Esophagus (tissue), 2 donors: Measurements from ENCODE around the gene TOP3B. TPM values are rescaled to one million over a fixed set of nuclear protein-coding genes. Genes with fewer than 3 reads are reported as not detected.

Source experiments
- H3K27ac ChIP-seq, 2 donors: one replicate each; pipeline ENCODE4 v1.5.1; 2013; ENCODE audit warnings: low read depth in 2 of 2, mild to moderate bottlenecking in 2 of 2, inconsistent platforms in 1 of 2, low read length in 1 of 2, moderate library complexity in 1 of 2
- H3K27me3 ChIP-seq, 2 donors: one replicate each; pipeline ENCODE4 v1.6.1; 2013; ENCODE audit warnings: low read length in 2 of 2, control low read depth in 1 of 2, mild to moderate bottlenecking in 1 of 2; ENCODE audit not compliant: insufficient read depth in 2 of 2, control insufficient read depth in 1 of 2
- H3K36me3 ChIP-seq, 2 donors: one replicate each; pipeline ENCODE4 v1.6.1; 2013; ENCODE audit warnings: low read length in 1 of 2; ENCODE audit not compliant: control insufficient read depth in 2 of 2, insufficient read depth in 2 of 2
- H3K4me1 ChIP-seq, 2 donors: one replicate each; pipeline ENCODE4 v1.6.1; 2013; ENCODE audit warnings: low read length in 1 of 2; ENCODE audit not compliant: control insufficient read depth in 2 of 2, insufficient read depth in 2 of 2
- H3K4me3 ChIP-seq, 2 donors: one replicate each; pipeline ENCODE4 v1.5.1; 2013; ENCODE audit warnings: low read length in 2 of 2, mild to moderate bottlenecking in 2 of 2, low read depth in 1 of 2, moderate library complexity in 1 of 2
- H3K9me3 ChIP-seq, 2 donors: one replicate each; pipeline ENCODE4 v1.6.1; 2013; ENCODE audit warnings: mild to moderate bottlenecking in 2 of 2, low read depth in 1 of 2, low read length in 1 of 2, moderate library complexity in 1 of 2; ENCODE audit not compliant: control insufficient read depth in 2 of 2, insufficient read depth in 1 of 2
- WGBS, 2 donors: extraction: QIAGEN DNeasy Blood & Tissue Kit; methylation state at CpG; one replicate each; pipeline ENCODE4 v1.1.7; 2013; 5-methylcytosine and 5-hydroxymethylcytosine counted together
- polyA plus RNA-seq, 2 donors: library from polyadenylated mRNA; stranded (reverse); fragments of 200-250 nt; gene quantifications; one replicate each; pipeline ENCODE4 v1.2.3, GENCODE V29; 2013
- donor health status: healthy with polysubstance abuse.
- donor health status: Bipolar disorder and iron deficiency.

Gene TOP3B
- polyA plus RNA-seq, 2 donors = 12.3 to 19.1 TPM

DNA sequence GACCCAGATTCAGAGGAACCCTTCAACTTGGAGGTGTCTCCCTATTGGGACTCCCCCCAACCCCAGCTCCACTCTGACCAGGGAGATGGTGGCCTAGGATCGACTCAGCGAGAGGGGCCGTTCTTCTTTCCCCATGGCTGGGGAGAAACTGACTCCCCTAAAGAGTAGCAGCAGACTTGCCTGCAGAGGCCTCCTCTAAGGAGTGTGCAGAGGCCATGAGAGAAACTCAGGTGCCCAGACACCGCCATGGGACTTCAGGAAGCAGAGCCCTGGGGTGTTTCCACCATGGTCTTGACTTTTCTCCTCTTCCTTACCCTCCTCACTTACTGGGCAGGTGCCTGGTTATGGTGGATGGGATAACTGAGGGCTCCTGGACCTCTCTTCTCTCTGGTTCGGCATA lies 2.6 kb upstream of the TOP3B start:
- no peak overlapping the region for H3K27ac ChIP-seq
- H3K9me3 ChIP-seq = no peaks in the 10 kb centered on the region
- no peak overlapping the region for H3K4me3 ChIP-seq
- H3K36me3 ChIP-seq = no peaks in the 10 kb centered on the region
- 92 to 93% methylated on average over 5 of the region's 5 CpGs for WGBS, 2 donors
- no peaks in the 10 kb centered on the region for H3K4me1 ChIP-seq
- no peaks in the 10 kb centered on the region for H3K27me3 ChIP-seq

DNA sequence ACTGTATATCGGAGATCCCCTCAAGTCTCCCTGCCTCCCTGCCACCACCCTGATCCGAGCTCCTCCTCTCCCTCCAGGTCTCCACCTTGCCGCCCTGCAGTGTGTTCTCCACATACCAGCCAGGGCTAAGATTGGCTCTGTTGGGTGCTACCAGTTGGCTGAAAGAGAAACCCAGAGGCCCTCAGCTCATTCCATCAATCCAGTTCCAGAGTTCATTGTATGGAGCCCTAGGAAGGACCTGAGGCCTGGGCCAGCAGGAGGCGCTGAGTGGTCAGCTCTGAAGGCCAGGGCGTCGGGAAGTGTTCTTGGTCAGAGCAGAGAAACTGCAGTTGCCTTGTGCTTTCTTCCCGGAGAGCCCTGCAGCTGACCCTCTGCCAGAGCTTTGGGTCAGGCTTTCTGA lies 2.2 kb upstream of the TOP3B start:
- H3K4me3 ChIP-seq = no peak overlapping the region
- no peak overlapping the region for H3K27ac ChIP-seq
- H3K36me3 ChIP-seq = no peaks in the 10 kb centered on the region
- H3K27me3 ChIP-seq = no peaks in the 10 kb centered on the region
- H3K4me1 ChIP-seq = no peaks in the 10 kb centered on the region
- 48 to 50% methylated on average over 7 of the region's 7 CpGs for WGBS, 2 donors
- no peaks in the 10 kb centered on the region for H3K9me3 ChIP-seq

DNA sequence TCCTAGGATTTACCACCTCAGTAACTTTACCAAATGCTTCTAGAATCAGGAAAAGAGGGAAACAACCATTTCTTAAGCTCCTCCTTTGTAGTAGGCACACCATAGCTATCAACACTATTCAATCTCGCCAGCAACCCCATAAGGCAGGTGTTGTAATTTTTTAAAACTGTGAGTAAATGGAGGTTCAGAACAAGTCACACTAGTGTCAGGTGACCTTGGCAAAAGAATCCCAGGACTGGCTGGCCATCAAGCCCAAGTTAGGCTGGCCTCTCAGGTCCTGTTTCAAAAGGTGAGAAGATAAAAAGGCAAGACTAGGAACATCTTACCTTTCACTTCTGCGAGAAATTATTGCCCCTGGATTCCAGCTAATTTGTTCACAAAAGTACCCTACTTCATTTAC lies 713 bp downstream of the TOP3B start:
- no peaks in the 10 kb centered on the region for H3K9me3 ChIP-seq
- no peaks in the 10 kb centered on the region for H3K27me3 ChIP-seq
- 18 to 21% methylated on average over 2 of the region's 2 CpGs for WGBS, 2 donors
- peaks cover 0 to 6% of the 10 kb centered on the region in 2 donors for H3K36me3 ChIP-seq
- no peak overlapping the region for H3K27ac ChIP-seq
- H3K4me3 ChIP-seq = peak overlapping the region; percentile 87
- H3K4me1 ChIP-seq = no peaks in the 10 kb centered on the region

DNA sequence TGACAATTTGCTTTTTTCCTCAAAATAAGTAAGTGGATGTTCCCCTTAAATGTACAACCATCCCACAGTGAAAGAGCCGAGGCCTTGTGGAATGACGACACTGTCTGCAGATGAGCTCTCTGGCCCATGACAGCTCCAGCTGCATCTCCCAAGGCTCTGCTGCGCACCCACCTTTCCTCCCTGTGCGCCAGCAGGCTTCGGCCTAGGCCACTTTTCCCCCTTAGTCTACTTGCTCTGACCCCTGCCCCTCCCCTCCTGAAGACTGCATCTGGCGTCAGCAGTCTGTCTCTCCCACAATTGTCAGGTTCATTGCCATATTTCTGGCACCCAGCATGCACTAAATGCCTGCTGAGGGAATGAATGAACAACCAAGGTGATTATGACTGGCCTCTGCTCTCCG lies 2.0 kb downstream of the TOP3B start:
- no peaks in the 10 kb centered on the region for H3K27me3 ChIP-seq
- no peaks in the 10 kb centered on the region for H3K4me1 ChIP-seq
- H3K27ac ChIP-seq = no peak overlapping the region
- peaks cover 0 to 6% of the 10 kb centered on the region in 2 donors for H3K36me3 ChIP-seq
- no peak overlapping the region for H3K4me3 ChIP-seq
- WGBS, 2 donors = 78 to 81% methylated on average over 7 of the region's 7 CpGs
- no peaks in the 10 kb centered on the region for H3K9me3 ChIP-seq

DNA sequence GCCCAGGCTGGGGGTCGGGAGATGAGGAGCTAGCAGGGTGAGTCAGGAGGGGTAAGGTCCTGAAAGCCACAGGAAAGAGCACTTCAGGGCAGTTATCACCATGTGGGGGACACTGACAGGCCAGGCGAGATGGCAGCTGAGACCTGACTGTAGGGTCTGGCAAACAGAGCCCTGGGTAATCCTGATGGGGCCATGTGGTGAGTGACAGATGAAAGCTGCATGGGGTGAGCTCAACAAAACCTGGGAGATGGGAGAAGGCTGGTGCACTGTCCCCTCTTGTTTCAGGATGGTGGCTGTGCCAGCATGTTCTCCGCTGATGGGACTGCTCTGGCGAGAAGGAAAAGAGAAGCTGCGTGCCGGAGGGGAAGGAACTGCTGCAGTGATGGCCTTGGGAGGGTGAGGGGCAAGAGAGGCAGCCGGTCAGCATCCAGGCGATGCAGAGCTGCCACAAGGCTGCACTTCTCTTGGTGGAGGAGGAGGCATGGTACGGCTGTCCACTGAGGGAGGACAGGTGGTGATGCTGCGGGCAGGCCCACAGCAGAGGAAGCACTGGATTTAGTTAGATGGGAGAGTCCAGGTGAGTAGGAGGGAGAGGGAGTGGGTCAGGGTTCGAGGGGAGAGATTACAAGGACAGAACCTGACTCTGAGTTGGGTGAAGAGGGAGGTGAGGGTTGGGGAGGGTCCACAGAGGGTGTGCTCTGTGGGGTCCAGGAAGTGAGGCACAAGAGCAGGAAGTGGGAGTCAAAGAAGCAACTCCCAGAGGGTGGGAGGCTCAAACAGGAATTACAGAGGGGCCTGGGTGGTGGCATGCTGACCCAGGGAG lies 3.8 kb downstream of the TOP3B start:
- H3K36me3 ChIP-seq = peaks cover 8 to 17% of the 10 kb centered on the region in 2 donors
- no peak overlapping the region for H3K27ac ChIP-seq
- H3K27me3 ChIP-seq = no peaks in the 10 kb centered on the region
- H3K4me1 ChIP-seq = no peaks in the 10 kb centered on the region
- no peak overlapping the region for H3K4me3 ChIP-seq
- WGBS, 2 donors = 81 to 83% methylated on average over 11 of the region's 11 CpGs
- H3K9me3 ChIP-seq = no peaks in the 10 kb centered on the region

DNA sequence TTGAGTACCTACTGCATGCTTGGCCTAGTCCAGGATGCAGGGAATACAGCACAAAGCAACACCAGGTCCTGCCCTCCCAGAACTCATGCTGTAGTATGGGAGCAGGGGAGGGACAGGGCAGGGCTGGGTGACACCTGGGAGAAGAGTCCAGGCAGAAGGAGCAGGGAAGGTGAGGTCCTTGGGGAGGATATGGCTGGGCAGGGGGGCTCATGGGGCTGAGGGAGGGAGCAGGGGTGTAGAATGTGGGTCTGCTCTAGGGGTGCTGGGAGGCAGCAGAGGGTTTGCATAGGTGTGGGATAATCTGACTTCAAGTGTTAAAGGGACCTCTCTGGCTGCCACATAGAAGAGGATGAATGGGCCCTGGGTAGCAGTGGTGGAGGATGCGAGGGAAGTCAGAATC lies 4.8 kb downstream of the TOP3B start:
- Histone ChIP-seq H3K4me1 (no peaks in the 10 kb centered on the region), H3K36me3 (peaks cover 12 to 18% of the 10 kb centered on the region in 2 donors), H3K9me3 (no peaks in the 10 kb centered on the region), H3K27ac (no peak overlapping the region), H3K27me3 (no peaks in the 10 kb centered on the region), H3K4me3 (no peak overlapping the region)
- WGBS, 2 donors = 98 to 100% methylated on average over 1 of the region's 1 CpG

DNA sequence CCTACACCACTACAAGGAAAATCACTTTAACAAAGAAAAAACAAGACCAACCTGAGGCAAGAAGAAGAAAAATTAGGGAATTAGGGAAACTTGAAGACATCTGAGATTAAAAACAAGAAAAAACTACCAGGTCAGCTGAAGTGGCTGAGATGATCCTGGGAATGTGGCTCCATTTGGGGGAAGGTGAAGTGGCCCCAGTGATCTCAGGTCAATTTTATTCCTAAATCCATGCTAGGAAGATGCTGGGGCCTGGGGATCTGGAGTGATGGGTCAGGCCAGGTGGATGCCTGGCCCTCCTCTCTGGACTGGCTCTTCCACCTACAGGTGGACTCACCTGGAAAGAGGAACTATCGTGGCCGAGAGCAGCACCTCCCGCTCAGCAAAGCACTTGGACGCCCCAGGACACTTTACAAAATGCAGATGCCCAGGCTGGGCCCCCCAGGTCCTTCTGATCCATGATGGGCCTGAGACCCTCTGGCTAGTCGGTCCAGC lies 6.7 kb downstream of the TOP3B start:
- no peak overlapping the region for H3K4me3 ChIP-seq
- WGBS, 2 donors = 91 to 93% methylated on average over 5 of the region's 5 CpGs
- no peaks in the 10 kb centered on the region for H3K9me3 ChIP-seq
- H3K27me3 ChIP-seq = no peaks in the 10 kb centered on the region
- H3K27ac ChIP-seq = no peak overlapping the region
- H3K4me1 ChIP-seq = no peaks in the 10 kb centered on the region
- H3K36me3 ChIP-seq = peaks cover 19 to 34% of the 10 kb centered on the region in 2 donors

DNA sequence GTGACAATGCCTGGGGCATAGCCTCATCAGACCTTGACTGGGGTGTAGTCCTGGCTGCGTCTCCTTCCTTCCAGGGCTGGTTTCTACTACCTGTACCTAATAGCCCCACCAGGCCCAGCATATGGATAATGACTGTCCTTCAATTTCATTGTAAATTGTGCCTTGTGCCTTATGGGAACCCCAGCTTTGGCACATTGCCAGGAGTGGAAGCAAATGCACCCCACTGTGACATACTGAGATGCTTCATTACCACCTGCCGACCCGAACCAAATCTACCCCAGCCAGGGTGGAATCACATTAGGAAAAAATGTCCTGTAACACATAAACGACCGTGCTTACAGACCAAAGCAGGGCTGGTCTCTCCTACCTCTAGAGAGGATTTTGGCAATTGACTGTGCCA lies 7.3 kb downstream of the TOP3B start:
- Histone ChIP-seq H3K27me3 (no peaks in the 10 kb centered on the region), H3K36me3 (peaks cover 26 to 37% of the 10 kb centered on the region in 2 donors), H3K4me3 (no peak overlapping the region), H3K9me3 (no peaks in the 10 kb centered on the region), H3K27ac (no peak overlapping the region), H3K4me1 (no peaks in the 10 kb centered on the region)
- WGBS, 2 donors = 92 to 94% methylated on average over 5 of the region's 5 CpGs

DNA sequence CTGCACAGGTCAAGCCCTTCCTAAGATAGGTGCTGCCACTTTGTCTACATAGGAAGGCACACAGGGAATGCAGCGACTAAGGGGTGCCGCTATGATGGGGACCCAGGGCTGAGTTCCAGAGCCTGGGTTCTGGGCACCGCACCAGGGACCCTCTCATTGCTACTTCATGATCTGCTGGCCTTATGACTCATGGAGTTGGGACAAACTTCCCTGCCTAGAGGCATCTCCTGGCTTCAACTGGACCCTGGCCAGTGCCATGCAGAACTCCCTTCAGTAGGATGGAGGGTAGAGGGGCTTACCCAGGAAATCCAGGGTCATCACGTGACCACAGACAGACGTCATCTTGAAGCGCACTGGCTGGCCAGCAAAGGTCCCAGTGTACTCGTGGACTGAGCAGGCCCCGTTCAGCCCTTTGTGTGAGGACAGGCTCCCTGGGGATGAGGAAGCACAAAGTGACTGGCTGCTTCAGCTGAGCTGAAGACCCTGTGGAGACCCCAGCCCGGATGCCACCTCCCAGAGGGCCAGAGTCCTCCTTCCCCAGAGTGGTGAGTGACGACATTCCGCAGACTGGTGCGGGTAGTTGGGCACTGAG lies 8.4 kb downstream of the TOP3B start:
- H3K36me3 ChIP-seq = peaks cover 27 to 42% of the 10 kb centered on the region in 2 donors
- no peaks in the 10 kb centered on the region for H3K9me3 ChIP-seq
- H3K4me1 ChIP-seq = no peaks in the 10 kb centered on the region
- WGBS, 2 donors = 90 to 92% methylated on average over 12 of the region's 12 CpGs
- H3K27me3 ChIP-seq = no peaks in the 10 kb centered on the region
- no peak overlapping the region for H3K4me3 ChIP-seq
- no peak overlapping the region for H3K27ac ChIP-seq

DNA sequence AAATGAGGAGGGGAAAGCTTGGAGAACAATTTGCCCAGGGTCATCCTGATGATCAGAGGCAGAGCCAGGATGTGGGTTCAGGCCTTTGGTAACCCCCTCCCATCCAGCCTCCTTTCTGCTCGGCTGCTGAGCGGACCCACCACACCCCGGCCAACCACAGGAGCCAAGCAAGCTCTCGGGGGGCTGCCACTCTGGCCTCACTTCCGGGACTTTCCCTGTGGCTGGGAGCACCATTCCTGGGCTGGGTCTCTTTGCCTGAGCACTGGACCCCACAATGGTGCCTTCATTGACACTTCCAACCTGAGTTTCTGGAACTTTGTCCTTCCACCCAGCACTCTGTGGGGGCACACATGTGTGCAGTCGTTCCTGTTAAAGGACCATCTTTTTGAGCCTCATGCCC lies 9.8 kb downstream of the TOP3B start:
- Histone ChIP-seq H3K9me3 (no peaks in the 10 kb centered on the region), H3K36me3 (peaks cover 36 to 41% of the 10 kb centered on the region in 2 donors), H3K4me3 (no peak overlapping the region), H3K27ac (no peak overlapping the region), H3K4me1 (no peaks in the 10 kb centered on the region), H3K27me3 (no peaks in the 10 kb centered on the region)
- 85 to 86% methylated on average over 6 of the region's 6 CpGs for WGBS, 2 donors
